Heart right ventricle (tissue), 16 donors: Measurements from ENCODE around the gene NR4A3. TPM values are rescaled to one million over a fixed set of nuclear protein-coding genes. Genes with fewer than 3 reads are reported as not detected.
A peak's percentile ranks its signal among the peaks of the same experiment; 100 is the strongest.

Experiments
- ATAC-seq, 8 donors: fragments of 200-7000 bp; cut with Tn5 transposase; one replicate each; pipeline ENCODE4 v1.9.1; 2020; ENCODE audit warnings: mild to moderate bottlenecking in 8 of 8, moderate library complexity in 8 of 8, moderate number of reproducible peaks in 1 of 8
- DNase-seq, 2 donors: peaks; one replicate each; pipeline ENCODE4 v3.0.0-alpha.2; 2020
- H3K27ac ChIP-seq, 10 donors: fragments of 200-600 bp; sonication (generic) in 2 of 10; one replicate each; pipeline versions ENCODE4 v1.5.0 to v1.8.0; 2020 to 2022; ENCODE audit warnings: mild to moderate bottlenecking in 3 of 10
- H3K27me3 ChIP-seq, 7 donors: fragments of 200-600 bp; one replicate each; pipeline ENCODE4 v1.8.0; 2021 to 2022; ENCODE audit warnings: mild to moderate bottlenecking in 2 of 7
- H3K36me3 ChIP-seq, 9 donors: fragments of 200-600 bp; sonication (generic) in 1 of 9; one replicate each; pipeline versions ENCODE4 v1.5.0 to v1.8.0; 2020 to 2022; ENCODE audit warnings: mild to moderate bottlenecking in 2 of 9
- H3K4me1 ChIP-seq, 9 donors: fragments of 200-600 bp; sonication (generic) in 1 of 9; one replicate each; pipeline versions ENCODE4 v1.5.0 to v1.8.0; 2020 to 2022; ENCODE audit warnings: mild to moderate bottlenecking in 4 of 9
- H3K4me3 ChIP-seq, 10 donors: fragments of 200-600 bp; sonication (generic) in 2 of 10; one replicate each; pipeline versions ENCODE4 v1.5.0 to v1.8.0; 2020 to 2022; ENCODE audit warnings: mild to moderate bottlenecking in 7 of 10, moderate library complexity in 2 of 10
- H3K9me3 ChIP-seq, 11 donors: fragments of 200-600 bp in 10 of 11; sonication (generic) in 2 of 11; one replicate each; pipeline versions ENCODE4 v1.5.0 to v1.8.0; 2013 to 2022; ENCODE audit warnings: mild to moderate bottlenecking in 2 of 11, control low read depth in 1 of 11, moderate library complexity in 1 of 11
- WGBS, 2 donors: extraction: QIAGEN DNeasy Blood & Tissue Kit; methylation state at CpG; one replicate each; pipeline ENCODE4 v1.1.7; 2013; ENCODE audit warnings: inconsistent platforms in 1 of 2; 5-methylcytosine and 5-hydroxymethylcytosine counted together
- intact Hi-C, 10 donors: fragments of 100-400 bp; cut with DNase I; formaldehyde crosslinking; loops; one replicate each; pipeline versions ENCODE4 v1.11.1 to v1.14.2; 2022
- polyA plus RNA-seq, 2 donors: library from polyadenylated mRNA; stranded (reverse); fragments of 200-250 nt; gene quantifications; one replicate each; pipeline ENCODE4 v1.2.3, GENCODE V29; 2013
- total RNA-seq, 10 donors: library from RNA; stranded (reverse); fragmentation: NEBNext Ultra II Directional in 3 of 10; extraction: Animal tissue kit (Norgen Biotek cat#: 25700) in 3 of 10; gene quantifications; one replicate each; pipeline versions ENCODE4 v1.2.1 to v1.2.4, GENCODE V29; 2021 to 2023
- TF ChIP-seq, protein P1 (sequence below), 9 donors: fragments of 200-600 bp; sonication (generic) in 2 of 9; IDR thresholded peaks; one replicate each; pipeline versions ENCODE4 v1.5.0 to v1.8.0; 2021 to 2022; ENCODE audit warnings: antibody characterized with exemption in 9 of 9, mild to moderate bottlenecking in 5 of 9, moderate library complexity in 1 of 9
- donor health status: Arrhythmogenic right ventricular cardiomyopathy.
- donor health status: ischemic (EF 13 %, LVEDD 7.1; RV severe dilation, severe dysfunction).
- donor health status: healthy with polysubstance abuse.
- donor health status: DM: no; HTN: yes; CAD: no.
- donor health status: DM: no; HTN: no; CAD: no.
- donor health status: ischemic (EF 25% LVEDD 6.9; RV normal size, moderate dysfunction).
- donor health status: ischemic (EF 25% LVEDD 5.7; RV mildly dilated, moderate dysfunction).
- donor health status: healthy.
- donor health status: DM: yes; HTN: yes; CAD: no.
- donor health status: Ischemic cardiomyopathy.
- donor health status: ischemic (EF 35%, LVEDD 5.7; RV mildly dilated, moderate dysfunction).
- donor health status: nonischemic (EF 11% LVEDD 7.7; RV severe dilation, severe dysfunction).
- donor health status: DM: yes; HTN: yes; CAD: no.
- donor health status: PGD.
- donor health status: ischemic (EF 29% LVEDD 5.4; RV normal size, mild dysfunction).
- donor health status: nonischemic (EF 23%, LVEDD 6.1; RV moderate dilation, normal function).

The NR4A3 gene
- total and polyA plus RNA-seq, 12 donors: 2.6 to 148 (median 11.6) TPM

DNA sequence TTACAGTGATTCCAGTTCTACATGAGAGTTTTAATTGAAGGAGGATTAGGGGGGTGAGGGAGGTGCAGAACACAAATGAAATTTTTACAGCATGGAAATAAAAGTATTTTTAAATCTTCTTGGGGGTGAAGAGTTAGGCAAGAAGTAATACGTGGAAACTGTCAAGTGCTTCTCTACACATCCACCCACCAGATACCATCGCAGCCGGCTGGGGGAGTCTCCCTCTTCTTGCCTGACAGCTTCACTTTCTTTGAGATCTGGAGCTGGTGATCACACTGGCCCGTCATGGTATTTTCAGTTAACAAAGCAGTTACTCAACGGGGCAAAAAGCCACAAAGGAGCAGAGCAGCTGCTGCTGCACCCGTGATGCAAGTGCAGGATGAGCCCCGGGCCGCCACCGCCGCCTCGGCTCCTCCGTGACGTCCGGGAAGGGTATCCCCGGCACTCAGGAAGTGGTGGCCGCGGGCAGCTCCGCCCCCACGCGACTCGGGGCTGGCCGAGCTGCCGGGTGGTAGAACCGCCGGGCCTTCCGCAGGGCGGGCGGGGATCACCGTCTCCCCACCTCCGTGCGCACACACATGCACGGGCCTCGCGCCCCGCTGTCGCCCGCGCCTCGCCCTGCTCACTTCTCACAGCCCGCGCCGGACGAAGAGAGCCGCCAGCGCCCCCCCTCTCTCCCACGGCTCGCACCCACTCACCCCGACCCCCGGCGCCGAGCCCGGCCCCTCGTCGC is 2.4 kb upstream of the NR4A3 start:
- H3K4me3 ChIP-seq: peak overlapping the region; percentile 54 to 90 (median 82)
- peaks cover 1 to 46% (median 24%) of the 10 kb centered on the region in 9 donors for H3K4me1 ChIP-seq
- H3K27ac ChIP-seq: peak overlapping the region; percentile 84 to 100 (median 98)
- WGBS, 2 donors: 0% methylated on average over 51 to 54 of the region's 54 CpGs
- H3K36me3 ChIP-seq: no peaks in the 10 kb centered on the region
- TF ChIP-seq, protein P1, sequence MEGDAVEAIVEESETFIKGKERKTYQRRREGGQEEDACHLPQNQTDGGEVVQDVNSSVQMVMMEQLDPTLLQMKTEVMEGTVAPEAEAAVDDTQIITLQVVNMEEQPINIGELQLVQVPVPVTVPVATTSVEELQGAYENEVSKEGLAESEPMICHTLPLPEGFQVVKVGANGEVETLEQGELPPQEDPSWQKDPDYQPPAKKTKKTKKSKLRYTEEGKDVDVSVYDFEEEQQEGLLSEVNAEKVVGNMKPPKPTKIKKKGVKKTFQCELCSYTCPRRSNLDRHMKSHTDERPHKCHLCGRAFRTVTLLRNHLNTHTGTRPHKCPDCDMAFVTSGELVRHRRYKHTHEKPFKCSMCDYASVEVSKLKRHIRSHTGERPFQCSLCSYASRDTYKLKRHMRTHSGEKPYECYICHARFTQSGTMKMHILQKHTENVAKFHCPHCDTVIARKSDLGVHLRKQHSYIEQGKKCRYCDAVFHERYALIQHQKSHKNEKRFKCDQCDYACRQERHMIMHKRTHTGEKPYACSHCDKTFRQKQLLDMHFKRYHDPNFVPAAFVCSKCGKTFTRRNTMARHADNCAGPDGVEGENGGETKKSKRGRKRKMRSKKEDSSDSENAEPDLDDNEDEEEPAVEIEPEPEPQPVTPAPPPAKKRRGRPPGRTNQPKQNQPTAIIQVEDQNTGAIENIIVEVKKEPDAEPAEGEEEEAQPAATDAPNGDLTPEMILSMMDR (IDR thresholded peaks at IDR 0.05): no peak
- ATAC-seq: peak; percentile 43 to 75 (median 54)
- peaks cover 0 to 22% (median 1%) of the 10 kb centered on the region in 7 donors for H3K27me3 ChIP-seq
- DNase-seq: peak; percentile 89 to 90
- no peaks in the 10 kb centered on the region for H3K9me3 ChIP-seq
- intact Hi-C loops: loop anchor here in 7 of 10 donors (2.0 to 10.0 kb wide), 7 partner anchors 87 to 634 kb away; partner anchors contain the start of genes ERP44 (in 1 of the 7), INVS (in 1 of the 7) and STX17 (in 1 of the 7)

- Histone ChIP-seq H3K27me3 (peaks cover 0 to 30% (median 9%) of the 10 kb centered on the region in 7 donors), H3K27ac (peak overlapping the region; percentile 84 to 100 (median 98)), H3K9me3 (no peaks in the 10 kb centered on the region), H3K36me3 (no peaks in the 10 kb centered on the region), H3K4me1 (peaks cover 5 to 54% (median 32%) of the 10 kb centered on the region in 9 donors), H3K4me3 (peak overlapping the region; percentile 67 to 90 (median 82))
- TF ChIP-seq, protein P1 (IDR thresholded peaks at IDR 0.05): peak in 5 of 9 donors; percentile 8 to 47 (median 34)
- intact Hi-C loops: loop anchor here in 9 of 10 donors (2.0 to 10.0 kb wide), 18 partner anchors 85 to 635 kb away; partner anchors contain the start of genes ERP44 (in 3 of the 9), INVS (in 3 of the 9), STX17 (in 3 of the 9) and ALG2 (in 1 of the 9)
- 0% methylated on average over 70 to 80 of the region's 81 CpGs for WGBS, 2 donors
- peak; percentile 94 to 95 for DNase-seq
- ATAC-seq: peak; percentile 67 to 80 (median 73)
Measured at GRCh38 chr9:99819856-99820684, 1.6 kb upstream of the NR4A3 start.

GRCh38 chr9:99820685-99821395 is 845 bp upstream of the NR4A3 start:
- DNase-seq: peak; percentile 30 to 74
- Histone ChIP-seq H3K27ac (peak overlapping the region; percentile 84 to 100 (median 97)), H3K4me3 (peak overlapping the region; percentile 67 to 90 (median 82)), H3K4me1 (peaks cover 5 to 55% (median 40%) of the 10 kb centered on the region in 9 donors), H3K9me3 (no peaks in the 10 kb centered on the region), H3K27me3 (peaks cover 0 to 38% (median 16%) of the 10 kb centered on the region in 7 donors), H3K36me3 (no peaks in the 10 kb centered on the region)
- intact Hi-C loops: loop anchor here in 8 of 10 donors (2.0 to 10.0 kb wide), 13 partner anchors 84 to 596 kb away; partner anchors contain the start of genes ERP44 (in 2 of the 8), INVS (in 2 of the 8), STX17 (in 2 of the 8) and ALG2 (in 1 of the 8)
- peak in 6 of 8 donors; percentile 0 to 30 (median 10) for ATAC-seq
- TF ChIP-seq, protein P1 (IDR thresholded peaks at IDR 0.05): no peak
- WGBS, 2 donors: 0% methylated on average over 28 of the region's 28 CpGs
